ENCODE results near the gene RPH3AL. TPM values are rescaled to one million over a fixed set of nuclear protein-coding genes. Genes with fewer than 3 reads are reported as not detected.

Gene RPH3AL
- total RNA-seq, 1 donor, result 2.9 TPM

DNA sequence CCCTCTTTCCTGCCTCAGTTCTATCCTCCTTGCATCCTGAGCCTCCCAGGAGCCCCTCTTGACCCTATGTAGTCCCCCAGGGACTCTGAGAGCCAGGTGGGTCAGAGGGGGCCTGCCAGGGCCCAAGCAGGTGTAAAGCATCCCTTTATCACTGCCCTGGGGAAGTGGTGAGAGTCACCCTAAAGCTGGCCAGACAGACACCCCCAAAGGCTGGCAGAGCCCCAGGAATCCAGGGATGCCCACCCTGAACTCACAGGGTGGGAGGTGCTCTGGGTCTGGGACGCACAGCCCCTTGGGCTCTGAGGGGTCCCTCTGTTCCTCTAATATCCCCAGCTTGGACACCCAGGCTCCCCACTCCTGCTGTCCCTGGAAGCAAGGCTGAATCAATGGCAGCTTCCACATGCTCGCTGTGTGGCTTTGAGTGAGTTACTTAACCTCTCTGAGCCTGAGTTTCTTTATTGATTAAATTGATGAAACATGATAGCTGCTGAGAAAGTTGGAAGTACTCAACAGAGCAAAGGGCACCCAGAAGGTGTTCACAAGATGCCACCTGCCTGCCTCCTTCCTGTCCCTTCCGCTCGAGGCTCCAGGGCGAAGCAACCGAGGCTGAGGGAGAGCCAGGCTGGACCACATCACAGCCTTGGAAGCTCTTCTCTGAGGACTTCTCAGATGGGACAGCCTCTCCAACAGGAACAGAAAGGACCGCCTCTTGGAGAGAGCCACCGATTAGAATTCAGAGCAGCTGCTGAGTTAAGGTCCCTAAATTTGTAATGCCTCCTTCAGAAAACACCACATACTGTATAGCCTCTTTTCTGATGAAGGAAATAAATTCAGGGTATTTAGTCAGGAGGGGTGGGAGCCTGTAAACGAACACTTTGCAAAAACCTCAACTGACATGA, 104.0 kb downstream of the RPH3AL start:
- H2AFZ ChIP-seq (ENCODE audit: low read length), result no peak overlapping the region
- no peak overlapping the region for H3K4me3 ChIP-seq (ENCODE audit: insufficient read depth, low read length)
- DNase-seq (ENCODE audit: insufficient read length, low spot score, missing footprints), result peak; percentile 65
- H3K27ac ChIP-seq (ENCODE audit: low read depth, low read length), result no peak overlapping the region
- H4K20me1 ChIP-seq (ENCODE audit: insufficient read depth, low read length), result no peaks in the 10 kb centered on the region
- no peaks in the 10 kb centered on the region for H3K27me3 ChIP-seq (ENCODE audit: insufficient read depth, low read length)
- H3K4me1 ChIP-seq (ENCODE audit: insufficient read depth, low read length), result no peaks in the 10 kb centered on the region
- no peaks in the 10 kb centered on the region for H3K9me3 ChIP-seq (ENCODE audit: low read depth, low read length)
- H3K36me3 ChIP-seq (ENCODE audit: insufficient read depth, low read length), result no peaks in the 10 kb centered on the region
- no peak overlapping the region for H3K4me2 ChIP-seq (ENCODE audit: insufficient read depth, low read length)
- no peak for TF ChIP-seq CTCF (IDR thresholded peaks at IDR 0.05; ENCODE audit: extremely low read depth, low read depth, low read length)
- no peaks in the 10 kb centered on the region for H3K79me2 ChIP-seq (ENCODE audit: insufficient read depth, low read length)

DNA sequence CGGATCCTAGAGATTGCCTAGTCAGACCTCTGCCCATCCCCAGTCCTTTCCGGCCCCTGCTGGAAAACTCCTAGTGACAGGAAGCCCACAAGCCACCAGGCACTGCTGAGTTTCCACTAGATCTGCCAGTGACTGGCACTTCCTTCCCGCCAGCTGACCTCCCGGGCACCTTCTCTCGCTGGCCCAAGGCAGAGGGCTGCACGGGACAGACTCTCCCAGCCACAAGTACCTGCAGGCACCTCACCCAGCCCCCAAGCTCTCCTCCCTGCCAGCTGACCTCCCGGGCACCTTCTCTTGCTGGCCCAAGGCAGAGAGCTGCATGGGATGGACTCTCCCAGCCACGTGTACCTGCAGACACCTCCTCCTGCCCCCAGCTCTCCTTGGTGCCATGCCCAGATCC, 104.8 kb downstream of the RPH3AL start:
- Histone ChIP-seq H3K4me1 (ENCODE audit: insufficient read depth, low read length) (no peaks in the 10 kb centered on the region), H3K27ac (ENCODE audit: low read depth, low read length) (no peak overlapping the region), H2AFZ (ENCODE audit: low read length) (no peak overlapping the region), H3K27me3 (ENCODE audit: insufficient read depth, low read length) (no peaks in the 10 kb centered on the region), H3K79me2 (ENCODE audit: insufficient read depth, low read length) (no peaks in the 10 kb centered on the region), H3K36me3 (ENCODE audit: insufficient read depth, low read length) (no peaks in the 10 kb centered on the region), H3K4me2 (ENCODE audit: insufficient read depth, low read length) (no peak overlapping the region), H3K9me3 (ENCODE audit: low read depth, low read length) (no peaks in the 10 kb centered on the region), H4K20me1 (ENCODE audit: insufficient read depth, low read length) (no peaks in the 10 kb centered on the region), H3K4me3 (ENCODE audit: insufficient read depth, low read length) (no peak overlapping the region)
- no peak for TF ChIP-seq CTCF (IDR thresholded peaks at IDR 0.05; ENCODE audit: extremely low read depth, low read depth, low read length)
- DNase-seq (ENCODE audit: insufficient read length, low spot score, missing footprints), result no peak

DNA sequence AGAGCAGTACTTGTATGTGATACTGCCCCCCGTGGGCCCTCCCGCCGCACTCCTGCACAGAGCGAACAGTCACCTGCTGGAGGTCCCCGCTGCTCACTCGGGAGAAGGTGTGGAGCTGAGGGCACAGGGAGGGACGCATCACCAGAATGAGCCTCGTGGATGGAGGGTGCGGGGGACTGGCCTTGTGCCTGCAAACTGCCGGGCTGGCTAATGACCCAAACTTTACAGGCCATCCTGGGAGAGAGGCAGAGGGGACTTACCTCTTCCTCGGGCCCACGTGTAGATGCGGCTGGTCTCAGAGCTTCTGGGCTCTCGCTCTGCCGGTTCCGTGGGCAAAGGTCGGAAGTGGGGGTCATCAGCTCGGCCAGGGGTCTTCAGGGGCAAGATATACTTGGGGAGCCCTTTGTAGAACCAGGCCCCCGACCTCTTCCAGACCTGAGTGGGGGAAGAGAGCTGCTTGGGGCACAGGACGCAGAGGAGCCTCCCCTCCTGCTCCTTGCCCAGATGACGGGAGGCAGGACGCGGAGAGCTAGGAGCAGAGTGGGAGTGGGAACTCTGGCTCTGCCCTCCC, 105.7 kb downstream of the RPH3AL start:
- H3K4me1 ChIP-seq (ENCODE audit: insufficient read depth, low read length), result no peaks in the 10 kb centered on the region
- H2AFZ ChIP-seq (ENCODE audit: low read length), result no peak overlapping the region
- TF ChIP-seq CTCF (IDR thresholded peaks at IDR 0.05; ENCODE audit: extremely low read depth, low read depth, low read length), result no peak
- no peaks in the 10 kb centered on the region for H3K9me3 ChIP-seq (ENCODE audit: low read depth, low read length)
- no peak overlapping the region for H3K4me2 ChIP-seq (ENCODE audit: insufficient read depth, low read length)
- no peak overlapping the region for H3K4me3 ChIP-seq (ENCODE audit: insufficient read depth, low read length)
- H3K36me3 ChIP-seq (ENCODE audit: insufficient read depth, low read length), result no peaks in the 10 kb centered on the region
- peak; percentile 45 for DNase-seq (ENCODE audit: insufficient read length, low spot score, missing footprints)
- no peaks in the 10 kb centered on the region for H3K27me3 ChIP-seq (ENCODE audit: insufficient read depth, low read length)
- H4K20me1 ChIP-seq (ENCODE audit: insufficient read depth, low read length), result no peaks in the 10 kb centered on the region
- H3K27ac ChIP-seq (ENCODE audit: low read depth, low read length), result no peak overlapping the region
- H3K79me2 ChIP-seq (ENCODE audit: insufficient read depth, low read length), result no peaks in the 10 kb centered on the region

- Histone ChIP-seq H3K9me3 (ENCODE audit: low read depth, low read length) (no peaks in the 10 kb centered on the region), H3K79me2 (ENCODE audit: insufficient read depth, low read length) (no peaks in the 10 kb centered on the region), H3K27me3 (ENCODE audit: insufficient read depth, low read length) (no peaks in the 10 kb centered on the region), H2AFZ (ENCODE audit: low read length) (no peak overlapping the region), H4K20me1 (ENCODE audit: insufficient read depth, low read length) (no peaks in the 10 kb centered on the region), H3K36me3 (ENCODE audit: insufficient read depth, low read length) (no peaks in the 10 kb centered on the region), H3K4me3 (ENCODE audit: insufficient read depth, low read length) (no peak overlapping the region), H3K27ac (ENCODE audit: low read depth, low read length) (no peak overlapping the region), H3K4me2 (ENCODE audit: insufficient read depth, low read length) (no peak overlapping the region), H3K4me1 (ENCODE audit: insufficient read depth, low read length) (no peaks in the 10 kb centered on the region)
- no peak for DNase-seq (ENCODE audit: insufficient read length, low spot score, missing footprints)
- no peak for TF ChIP-seq CTCF (IDR thresholded peaks at IDR 0.05; ENCODE audit: extremely low read depth, low read depth, low read length)
Measured at GRCh38 chr17:246226-246625, 106.4 kb downstream of the RPH3AL start.

All from osteoblast (primary cell).